HUES48 (cell line): ENCODE data around the gene TBC1D16.

Source experiments
- H3K27ac ChIP-seq: one replicate; pipeline ENCODE4 v1.7.0; 2013; ENCODE audit warnings: low read depth, low read length, inconsistent platforms
- H3K27me3 ChIP-seq: 2 replicates; pipeline ENCODE4 v1.6.1; 2013; ENCODE audit warnings: mild to moderate bottlenecking, low read length; ENCODE audit not compliant: control insufficient read depth, insufficient read depth
- H3K36me3 ChIP-seq: 2 replicates; pipeline ENCODE4 v1.6.1; 2013; ENCODE audit warnings: low read length; ENCODE audit not compliant: control insufficient read depth, insufficient read depth
- H3K4me1 ChIP-seq: 2 replicates; pipeline ENCODE4 v1.6.1; 2013; ENCODE audit warnings: mild to moderate bottlenecking, low read length; ENCODE audit not compliant: control insufficient read depth, insufficient read depth
- H3K4me3 ChIP-seq: 2 replicates; pipeline ENCODE4 v1.5.1; 2013; ENCODE audit warnings: mild to moderate bottlenecking, low read depth, low read length
- H3K9ac ChIP-seq: 2 replicates; pipeline ENCODE4 v1.6.1; 2013; ENCODE audit warnings: mild to moderate bottlenecking, low read depth, low read length, moderate library complexity
- H3K9me3 ChIP-seq: 2 replicates; pipeline ENCODE4 v1.6.1; 2013; ENCODE audit warnings: low read length; ENCODE audit not compliant: control insufficient read depth, insufficient read depth

Gene TBC1D16

DNA sequence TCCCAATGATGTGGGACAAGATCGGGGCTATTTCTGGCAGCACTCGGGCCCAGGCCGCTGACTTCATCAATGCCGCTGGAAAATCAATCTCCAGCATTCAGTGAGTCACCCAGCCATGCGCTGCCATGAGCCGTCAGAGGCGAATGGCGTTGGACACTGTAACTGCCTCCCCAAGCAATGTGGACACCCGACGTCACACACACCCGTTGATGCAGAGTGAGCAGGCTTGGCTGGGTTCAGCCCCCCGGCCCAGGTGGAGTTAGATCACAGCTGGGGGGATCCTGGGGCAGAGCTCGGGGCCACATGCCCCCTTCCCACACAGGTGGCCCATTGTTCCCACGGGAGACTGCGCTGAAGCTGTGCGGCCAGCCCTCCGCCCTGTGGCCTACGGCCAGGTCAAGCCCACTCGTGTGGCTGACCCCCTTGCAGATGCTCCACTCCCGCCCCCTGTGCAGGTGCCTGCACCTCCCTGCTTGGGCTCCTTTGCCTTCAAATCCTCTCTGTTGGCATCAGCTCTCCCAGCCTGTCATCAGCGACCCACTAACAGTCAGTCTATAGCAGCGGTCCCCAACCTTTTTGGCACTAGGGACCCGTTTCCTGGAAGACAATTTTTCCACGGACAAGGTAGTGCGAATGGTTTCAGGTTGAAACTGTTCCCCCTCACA, 89.9 kb downstream of the TBC1D16 start:
- Histone ChIP-seq H3K36me3 (peaks cover 75% of the 10 kb centered on the region), H3K4me3 (no peak overlapping the region), H3K4me1 (peaks cover 21% of the 10 kb centered on the region), H3K9me3 (no peaks in the 10 kb centered on the region), H3K9ac (no peak overlapping the region), H3K27me3 (no peaks in the 10 kb centered on the region), H3K27ac (no peak overlapping the region)

DNA sequence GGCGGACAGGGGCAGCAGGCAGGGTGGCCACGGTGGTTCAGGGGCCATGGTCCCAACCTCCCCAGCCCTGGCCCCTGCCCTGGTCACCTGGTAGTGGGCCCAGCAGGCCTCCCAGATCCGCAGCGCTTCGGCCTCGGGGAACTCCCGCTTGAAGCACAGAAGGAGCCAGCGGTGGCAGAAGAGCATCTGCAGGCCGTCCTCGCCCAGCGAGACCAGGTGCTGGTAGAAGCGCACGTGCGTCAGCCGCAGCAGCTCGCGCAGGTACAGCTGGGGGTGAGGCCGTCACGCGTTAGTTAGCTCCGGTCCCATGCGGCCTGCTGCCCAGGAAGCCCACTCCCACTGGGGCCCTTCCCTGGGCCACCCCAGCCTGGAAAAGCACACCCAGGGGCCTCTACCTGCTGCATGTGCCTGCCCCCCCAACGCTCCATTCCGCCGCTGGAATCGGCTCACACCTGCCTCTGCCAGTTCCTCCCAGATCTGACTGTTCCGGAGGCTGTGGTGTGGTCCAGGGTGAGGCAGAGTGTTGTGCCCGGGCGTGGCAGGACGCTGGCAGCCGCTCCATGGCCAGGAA, 90.8 kb downstream of the TBC1D16 start:
- H3K9me3 ChIP-seq = no peaks in the 10 kb centered on the region
- no peak overlapping the region for H3K27ac ChIP-seq
- peaks cover 16% of the 10 kb centered on the region for H3K4me1 ChIP-seq
- no peak overlapping the region for H3K4me3 ChIP-seq
- peaks cover 83% of the 10 kb centered on the region for H3K36me3 ChIP-seq
- H3K27me3 ChIP-seq = no peaks in the 10 kb centered on the region
- H3K9ac ChIP-seq = no peak overlapping the region

DNA sequence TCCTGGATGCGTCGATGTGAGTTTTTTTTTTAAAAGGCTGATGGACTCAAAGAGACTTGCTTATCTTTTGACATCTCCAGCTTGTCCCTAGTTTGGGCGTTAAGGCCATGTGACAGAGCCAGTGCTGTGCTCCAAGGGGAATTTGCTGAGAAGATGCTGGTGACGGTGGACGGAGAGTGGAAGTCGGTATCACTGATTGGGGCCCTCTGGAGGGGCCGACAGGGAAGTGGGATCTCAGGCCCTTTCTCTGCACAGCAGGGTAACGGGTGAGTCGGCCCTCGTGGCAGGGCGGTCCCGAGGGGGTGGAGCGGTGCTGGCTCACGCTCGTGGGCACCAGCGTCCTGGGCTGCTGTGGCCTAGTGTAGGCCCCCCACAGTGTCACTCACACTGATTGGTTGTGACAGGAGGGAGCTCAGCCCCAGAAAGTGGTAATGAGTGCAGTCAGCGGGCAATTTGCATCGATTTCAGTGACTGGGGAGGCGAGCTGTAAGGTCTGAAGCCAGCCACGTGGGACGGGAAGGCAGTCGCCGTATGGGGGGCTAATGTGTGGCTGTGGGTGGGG, 91.3 kb downstream of the TBC1D16 start:
- H3K9ac ChIP-seq = no peak overlapping the region
- peaks cover 11% of the 10 kb centered on the region for H3K4me1 ChIP-seq
- H3K27ac ChIP-seq = no peak overlapping the region
- no peaks in the 10 kb centered on the region for H3K9me3 ChIP-seq
- H3K27me3 ChIP-seq = no peaks in the 10 kb centered on the region
- H3K36me3 ChIP-seq = peaks cover 88% of the 10 kb centered on the region
- H3K4me3 ChIP-seq = no peak overlapping the region

DNA sequence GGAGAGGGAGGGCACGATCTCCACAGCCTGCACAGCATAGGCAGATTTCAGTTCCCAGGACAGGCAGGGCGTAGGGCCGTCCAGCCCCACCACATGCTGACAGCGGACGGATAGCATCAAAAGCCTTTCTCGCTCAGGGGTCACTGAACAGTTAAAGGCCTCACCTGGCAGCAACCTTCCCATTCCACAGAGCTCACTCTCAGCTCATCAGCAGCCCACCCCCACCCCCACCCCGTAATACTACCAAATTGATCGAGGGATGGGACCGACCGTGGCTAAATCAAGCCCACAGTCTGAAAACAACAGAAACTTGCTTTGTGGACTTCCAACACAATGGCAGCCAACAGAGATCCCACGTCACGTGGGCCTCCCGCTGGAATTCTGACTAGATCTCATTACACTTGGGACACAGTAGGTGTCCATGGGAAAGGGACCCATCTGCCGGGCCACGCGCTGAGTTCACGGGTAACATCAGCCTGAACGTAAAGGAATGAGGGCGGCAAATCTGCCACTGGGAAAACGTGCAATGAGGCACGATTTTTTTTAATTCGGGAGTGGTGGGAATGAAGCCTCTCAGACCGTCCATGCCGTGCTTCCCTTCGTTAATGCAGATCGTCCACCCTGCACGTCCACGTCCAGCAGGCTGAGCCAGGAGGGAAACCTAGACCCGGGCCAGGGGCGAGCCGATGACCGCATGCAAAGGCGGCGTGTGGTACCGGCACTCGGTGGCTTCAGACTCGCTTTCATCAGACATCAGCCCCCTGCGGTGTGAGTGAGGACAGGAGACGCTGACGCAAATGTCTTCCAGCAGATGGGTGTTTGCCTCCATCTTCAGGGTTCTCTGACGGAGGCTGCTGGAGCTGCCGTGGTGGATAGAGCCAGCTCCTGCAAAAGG, 92.1 kb downstream of the TBC1D16 start:
- no peak overlapping the region for H3K9ac ChIP-seq
- H3K36me3 ChIP-seq = peaks cover 92% of the 10 kb centered on the region
- H3K9me3 ChIP-seq = no peaks in the 10 kb centered on the region
- H3K4me1 ChIP-seq = peaks cover 3% of the 10 kb centered on the region
- no peak overlapping the region for H3K27ac ChIP-seq
- no peaks in the 10 kb centered on the region for H3K27me3 ChIP-seq
- no peak overlapping the region for H3K4me3 ChIP-seq

DNA sequence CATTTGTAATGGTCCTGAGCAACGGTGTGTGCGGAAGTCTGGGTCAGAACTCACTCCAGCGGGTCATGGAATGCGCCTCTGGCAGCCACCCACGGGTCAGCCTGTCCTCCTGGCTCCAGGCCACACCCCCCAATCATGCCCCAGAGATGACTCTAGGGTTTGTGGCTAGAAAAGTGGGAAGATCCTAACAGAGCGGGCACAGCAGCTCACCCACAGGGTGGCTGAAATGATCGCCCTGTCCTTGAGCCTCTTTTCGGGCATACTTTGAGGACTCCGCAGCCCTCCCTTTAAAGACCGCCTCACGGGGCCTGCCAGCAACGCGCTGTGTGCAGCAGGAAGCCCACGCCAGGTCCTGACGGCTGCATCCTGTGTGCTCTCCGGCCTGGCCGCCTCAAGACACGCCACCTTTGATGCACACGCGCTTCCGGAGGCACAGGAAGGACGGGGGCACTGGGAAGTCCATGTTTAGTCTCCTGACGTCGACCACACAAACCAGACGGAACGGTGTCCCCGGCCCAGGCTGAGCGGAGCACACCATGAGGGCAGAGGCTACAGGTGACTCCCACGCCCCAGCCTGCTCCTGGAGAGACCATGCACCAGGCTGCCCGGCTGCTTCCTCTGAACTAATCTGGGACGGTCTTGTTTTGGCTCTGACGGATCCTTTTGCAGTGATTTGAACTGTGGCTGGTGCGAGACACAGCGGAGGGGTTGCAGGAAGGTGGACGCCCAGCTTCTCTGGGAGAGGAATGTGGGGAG, 92.9 kb downstream of the TBC1D16 start:
- no peaks in the 10 kb centered on the region for H3K9me3 ChIP-seq
- H3K27me3 ChIP-seq = no peaks in the 10 kb centered on the region
- H3K4me1 ChIP-seq = peaks cover 8% of the 10 kb centered on the region
- no peak overlapping the region for H3K27ac ChIP-seq
- no peak overlapping the region for H3K4me3 ChIP-seq
- H3K36me3 ChIP-seq = peaks cover 86% of the 10 kb centered on the region
- H3K9ac ChIP-seq = no peak overlapping the region

DNA sequence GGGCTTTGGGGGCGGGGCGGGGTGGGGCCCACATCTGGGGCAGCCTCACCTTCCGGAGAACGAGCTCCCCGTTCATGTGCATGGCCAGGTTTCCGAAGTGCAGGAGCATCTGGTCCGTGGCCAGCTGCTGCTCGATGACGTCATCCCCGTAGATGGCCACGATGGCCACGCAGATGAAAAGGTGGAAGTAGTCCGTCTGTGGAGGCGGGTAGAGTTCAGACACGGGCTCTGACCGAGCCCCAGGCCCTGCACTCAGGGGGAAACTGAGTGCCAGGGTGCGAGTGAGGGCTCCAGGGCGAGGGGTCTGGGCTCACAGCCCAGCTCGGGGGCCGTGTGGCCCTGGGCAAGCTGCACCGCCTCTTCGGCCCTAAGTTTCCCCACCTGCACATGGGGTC, 93.7 kb downstream of the TBC1D16 start:
- H3K27ac ChIP-seq = no peak overlapping the region
- no peaks in the 10 kb centered on the region for H3K27me3 ChIP-seq
- no peak overlapping the region for H3K9ac ChIP-seq
- H3K4me1 ChIP-seq = peaks cover 14% of the 10 kb centered on the region
- H3K4me3 ChIP-seq = no peak overlapping the region
- peaks cover 78% of the 10 kb centered on the region for H3K36me3 ChIP-seq
- no peaks in the 10 kb centered on the region for H3K9me3 ChIP-seq

DNA sequence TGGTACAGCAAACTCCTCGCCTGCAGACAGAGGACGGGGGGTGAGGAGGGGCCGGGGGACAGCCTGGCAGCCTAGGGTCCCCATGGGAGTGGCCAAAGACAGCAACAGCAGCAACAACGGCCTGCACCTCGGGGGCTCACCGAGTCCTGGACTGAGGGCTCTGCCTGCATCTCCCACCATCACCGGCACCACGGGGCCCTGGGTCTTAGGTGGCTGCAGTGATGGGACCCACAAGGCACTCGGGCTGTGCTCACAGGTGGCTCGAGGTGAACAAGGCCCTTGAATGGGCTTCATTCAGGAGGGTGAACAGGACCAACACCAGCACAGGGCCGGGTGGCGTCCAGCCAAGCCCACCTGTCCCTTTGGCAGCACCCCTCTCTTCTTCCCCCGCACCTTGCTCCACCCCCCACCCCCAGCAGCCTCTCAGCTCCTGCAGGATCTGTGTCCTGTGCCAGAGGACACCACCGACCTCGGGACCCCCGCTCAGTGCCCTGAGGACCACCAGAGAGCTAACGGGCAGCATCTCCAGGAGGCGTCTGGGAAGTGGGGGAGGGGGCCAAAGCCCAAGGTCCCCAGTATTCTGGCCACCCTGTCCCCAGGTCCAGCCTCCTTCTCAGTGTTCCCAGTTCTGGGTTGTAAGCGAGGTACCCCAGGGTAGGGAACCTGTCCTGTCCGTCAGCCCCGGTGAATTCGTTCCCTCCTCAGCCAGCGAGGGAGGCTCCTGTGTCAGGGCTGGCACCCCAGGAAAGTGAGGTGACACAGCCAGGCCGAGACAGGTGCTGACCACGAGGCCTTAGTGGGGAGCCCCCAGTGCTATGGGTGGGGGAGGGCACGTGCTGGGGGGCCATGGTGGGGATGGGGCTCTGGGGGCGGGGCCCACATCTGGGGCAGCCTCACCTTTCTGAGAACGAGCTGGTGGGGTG, 94.3 kb downstream of the TBC1D16 start:
- peaks cover 14% of the 10 kb centered on the region for H3K4me1 ChIP-seq
- no peaks in the 10 kb centered on the region for H3K9me3 ChIP-seq
- H3K9ac ChIP-seq = no peak overlapping the region
- no peak overlapping the region for H3K4me3 ChIP-seq
- no peaks in the 10 kb centered on the region for H3K27me3 ChIP-seq
- peaks cover 72% of the 10 kb centered on the region for H3K36me3 ChIP-seq
- no peak overlapping the region for H3K27ac ChIP-seq

DNA sequence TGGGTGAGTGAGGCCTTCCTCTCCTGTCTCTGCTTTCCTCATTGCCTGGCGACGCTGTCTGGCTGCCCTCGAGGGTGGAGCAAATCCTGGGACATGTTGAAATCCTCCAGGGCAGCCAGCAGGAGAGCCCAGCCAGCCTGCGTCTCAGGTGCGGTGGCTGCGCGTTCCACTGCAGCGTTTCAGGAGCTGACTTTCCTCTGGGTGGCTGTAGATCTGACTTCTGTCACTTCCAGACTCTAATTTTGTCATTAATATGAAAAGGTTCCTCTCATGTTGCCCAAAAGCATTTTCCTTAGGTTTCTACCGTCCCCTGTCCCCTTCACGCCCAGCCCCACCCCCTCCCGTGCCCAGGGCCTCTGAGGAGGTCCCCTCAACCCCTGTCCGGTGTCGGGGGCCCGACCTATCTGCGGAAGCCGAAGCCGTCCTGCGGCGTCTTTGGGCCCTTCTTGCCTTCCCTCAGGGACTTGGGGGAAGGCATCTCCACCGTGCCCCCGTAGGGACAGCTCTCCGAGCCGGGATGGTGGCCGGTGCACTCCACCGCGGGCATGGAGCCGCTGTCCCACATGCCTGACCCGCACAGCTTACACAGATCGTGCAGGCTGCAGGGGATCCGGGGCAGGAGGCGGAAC, 95.1 kb downstream of the TBC1D16 start:
- Histone ChIP-seq H3K27me3 (no peaks in the 10 kb centered on the region), H3K9me3 (no peaks in the 10 kb centered on the region), H3K4me1 (peaks cover 19% of the 10 kb centered on the region), H3K9ac (no peak overlapping the region), H3K36me3 (peaks cover 64% of the 10 kb centered on the region), H3K4me3 (no peak overlapping the region), H3K27ac (no peak overlapping the region)

DNA sequence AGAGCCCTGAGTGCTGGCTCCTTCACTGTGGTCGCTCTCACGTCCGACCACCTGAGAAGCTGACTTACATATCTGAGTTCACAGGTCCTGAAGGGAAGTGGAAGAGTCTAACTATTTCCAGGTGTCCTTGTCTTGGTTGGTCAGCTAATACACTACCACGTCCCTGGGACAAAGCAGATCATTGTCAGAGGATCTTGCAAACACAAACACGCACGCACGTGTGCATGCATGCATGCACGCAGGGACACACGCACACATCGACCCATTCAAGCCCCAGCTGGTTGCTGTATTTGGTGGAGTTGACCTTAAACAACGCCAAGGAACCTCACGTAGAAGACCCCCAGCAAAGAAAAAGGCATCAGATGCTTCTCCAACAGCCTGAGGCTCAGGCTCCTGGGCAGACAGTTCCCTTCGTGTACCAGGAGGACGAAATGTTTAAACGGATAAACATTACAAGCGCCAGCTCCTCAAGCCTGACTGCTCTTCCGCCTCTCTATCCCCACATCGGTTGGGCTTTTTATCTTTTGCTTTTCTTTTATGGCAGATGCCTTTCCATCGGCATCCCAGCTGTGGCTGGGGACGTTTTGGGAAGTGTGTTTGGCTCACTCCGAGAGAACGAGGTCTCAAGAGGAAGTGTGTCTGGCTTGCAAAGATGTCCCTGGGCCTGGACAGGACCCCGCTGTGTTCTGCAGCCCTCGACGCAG, 95.8 kb downstream of the TBC1D16 start:
- no peak overlapping the region for H3K9ac ChIP-seq
- no peaks in the 10 kb centered on the region for H3K27me3 ChIP-seq
- H3K36me3 ChIP-seq = peaks cover 59% of the 10 kb centered on the region
- no peaks in the 10 kb centered on the region for H3K9me3 ChIP-seq
- no peak overlapping the region for H3K4me3 ChIP-seq
- H3K4me1 ChIP-seq = peaks cover 26% of the 10 kb centered on the region
- no peak overlapping the region for H3K27ac ChIP-seq
